ENCODE data around the gene TRPM2. TPM values are rescaled to one million over a fixed set of nuclear protein-coding genes. Genes with fewer than 3 reads are reported as not detected.

TRPM2 gene
- total RNA-seq, 1 experiment from 2014 or later, result 28.1 TPM

DNA sequence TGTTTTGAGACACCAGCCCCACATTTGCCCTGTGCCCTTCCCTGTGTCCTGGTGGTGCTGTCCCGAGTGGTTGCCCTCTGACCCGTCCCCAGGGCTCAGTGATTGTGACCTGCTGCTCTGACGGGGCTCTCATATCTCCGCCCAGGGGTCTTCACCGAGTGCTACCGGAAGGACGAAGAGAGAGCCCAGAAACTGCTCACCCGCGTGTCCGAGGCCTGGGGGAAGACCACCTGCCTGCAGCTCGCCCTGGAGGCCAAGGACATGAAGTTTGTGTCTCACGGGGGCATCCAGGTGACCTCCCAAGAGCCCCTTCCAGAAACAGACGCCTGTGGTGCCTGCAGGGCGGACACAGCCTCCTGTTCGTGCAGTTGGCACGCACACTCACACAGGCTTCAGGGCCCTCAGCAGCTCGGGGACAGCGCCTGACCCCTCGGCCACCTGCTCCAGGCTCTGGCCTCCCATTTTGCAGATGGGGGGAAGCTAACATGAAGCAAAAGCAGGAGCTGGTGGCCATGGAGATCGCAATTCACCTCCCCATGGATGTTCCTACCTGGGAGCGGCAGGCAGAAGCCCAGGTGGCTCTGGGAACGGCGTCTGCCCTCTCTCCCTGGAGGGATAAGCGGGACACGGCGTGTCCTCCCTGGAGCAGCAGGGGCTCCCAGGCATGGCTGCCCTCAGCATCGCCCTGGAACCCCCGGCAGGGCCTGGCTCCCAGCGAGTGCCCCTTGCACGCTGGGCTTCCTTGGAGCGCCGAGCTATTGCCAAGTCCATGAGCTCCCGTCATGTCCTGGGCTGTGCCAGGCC is 45.9 kb downstream of the TRPM2 start:
- no peak overlapping the region for H3K4me3 ChIP-seq (replicated peaks in 1 of 2; ENCODE audit: low read depth in 1 of 2, low read length in 2 of 2)
- no peak overlapping the region for H3K4me2 ChIP-seq (ENCODE audit: low read length)
- H3K9me3 ChIP-seq (ENCODE audit: control insufficient read depth in 1 of 2, insufficient read depth in 1 of 2, low read depth in 1 of 2, low read length in 2 of 2), result peaks cover 0 to 9% of the 10 kb centered on the region in 2 experiments; a peak in 1 of 4 replicates
- CTCF ChIA-PET, result no interaction called here
- TF ChIP-seq, protein P1, sequence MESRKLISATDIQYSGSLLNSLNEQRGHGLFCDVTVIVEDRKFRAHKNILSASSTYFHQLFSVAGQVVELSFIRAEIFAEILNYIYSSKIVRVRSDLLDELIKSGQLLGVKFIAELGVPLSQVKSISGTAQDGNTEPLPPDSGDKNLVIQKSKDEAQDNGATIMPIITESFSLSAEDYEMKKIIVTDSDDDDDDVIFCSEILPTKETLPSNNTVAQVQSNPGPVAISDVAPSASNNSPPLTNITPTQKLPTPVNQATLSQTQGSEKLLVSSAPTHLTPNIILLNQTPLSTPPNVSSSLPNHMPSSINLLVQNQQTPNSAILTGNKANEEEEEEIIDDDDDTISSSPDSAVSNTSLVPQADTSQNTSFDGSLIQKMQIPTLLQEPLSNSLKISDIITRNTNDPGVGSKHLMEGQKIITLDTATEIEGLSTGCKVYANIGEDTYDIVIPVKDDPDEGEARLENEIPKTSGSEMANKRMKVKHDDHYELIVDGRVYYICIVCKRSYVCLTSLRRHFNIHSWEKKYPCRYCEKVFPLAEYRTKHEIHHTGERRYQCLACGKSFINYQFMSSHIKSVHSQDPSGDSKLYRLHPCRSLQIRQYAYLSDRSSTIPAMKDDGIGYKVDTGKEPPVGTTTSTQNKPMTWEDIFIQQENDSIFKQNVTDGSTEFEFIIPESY (IDR thresholded peaks at IDR 0.05; ENCODE audit: extremely low read depth, insufficient replicate concordance, low read length), result no peak
- H3K9me2 ChIP-seq (ENCODE audit: insufficient read depth), result no peaks in the 10 kb centered on the region
- BruUV-seq (replicated peaks), result no TSS peak
- POLR2A ChIA-PET, result no interaction called here
- no peaks in the 10 kb centered on the region for H3K4me1 ChIP-seq (ENCODE audit: control insufficient read depth in 1 of 2, insufficient read depth in 2 of 2, low read length in 2 of 2)
- H3K9ac ChIP-seq (ENCODE audit: low read length), result no peak overlapping the region
- no peaks in the 10 kb centered on the region for H3K27me3 ChIP-seq (ENCODE audit: insufficient read depth, low read length)
- RAD21 ChIA-PET (ENCODE audit: low non-redundant PET in 1 of 2, low total read pairs in 2 of 2, uncharacterized antibody in 2 of 2, unreplicated experiment in 2 of 2), result no interaction called here
- ATAC-seq (no peak), DNase-seq (ENCODE audit: low read depth, low spot score) (no peak)
- no peaks in the 10 kb centered on the region for H4K20me1 ChIP-seq (ENCODE audit: insufficient read depth)
- intact Hi-C loops (cut with micrococcal nuclease), result no loop called here
- H3K36me3 ChIP-seq (ENCODE audit: control insufficient read depth in 1 of 2, insufficient read depth in 2 of 2, low read length in 2 of 2), result no peaks in the 10 kb centered on the region
- H2AFZ ChIP-seq (ENCODE audit: low read depth, low read length, poor library complexity, severe bottlenecking), result no peak overlapping the region
- H3K79me2 ChIP-seq (ENCODE audit: insufficient read depth, low read length), result no peaks in the 10 kb centered on the region
- H3K27ac ChIP-seq (ENCODE audit: low read depth, low read length), result no peak overlapping the region

GRCh38 chr21:44399955-44400790 is 46.8 kb downstream of the TRPM2 start:
- intact Hi-C loops (cut with micrococcal nuclease), result no loop called here
- H3K9me2 ChIP-seq (ENCODE audit: insufficient read depth), result no peaks in the 10 kb centered on the region
- no peak overlapping the region for H3K4me2 ChIP-seq (ENCODE audit: low read length)
- no peak overlapping the region for H3K4me3 ChIP-seq (replicated peaks in 1 of 2; ENCODE audit: low read depth in 1 of 2, low read length in 2 of 2)
- no peak for DNase-seq (ENCODE audit: low read depth, low spot score)
- no peak overlapping the region for H2AFZ ChIP-seq (ENCODE audit: low read depth, low read length, poor library complexity, severe bottlenecking)
- BruUV-seq (replicated peaks), result no TSS peak
- CTCF ChIA-PET, result no interaction called here
- ATAC-seq, result no peak
- H3K4me1 ChIP-seq (ENCODE audit: control insufficient read depth in 1 of 2, insufficient read depth in 2 of 2, low read length in 2 of 2), result no peaks in the 10 kb centered on the region
- no peak overlapping the region for H3K27ac ChIP-seq (ENCODE audit: low read depth, low read length)
- no peaks in the 10 kb centered on the region for H4K20me1 ChIP-seq (ENCODE audit: insufficient read depth)
- no peaks in the 10 kb centered on the region for H3K79me2 ChIP-seq (ENCODE audit: insufficient read depth, low read length)
- peaks cover 0 to 9% of the 10 kb centered on the region in 2 experiments; a peak in 1 of 4 replicates for H3K9me3 ChIP-seq (ENCODE audit: control insufficient read depth in 1 of 2, insufficient read depth in 1 of 2, low read depth in 1 of 2, low read length in 2 of 2)
- POLR2A ChIA-PET, result no interaction called here
- no peak overlapping the region for H3K9ac ChIP-seq (ENCODE audit: low read length)
- RAD21 ChIA-PET (ENCODE audit: low non-redundant PET in 1 of 2, low total read pairs in 2 of 2, uncharacterized antibody in 2 of 2, unreplicated experiment in 2 of 2), result no interaction called here
- H3K36me3 ChIP-seq (ENCODE audit: control insufficient read depth in 1 of 2, insufficient read depth in 2 of 2, low read length in 2 of 2), result no peaks in the 10 kb centered on the region
- no peaks in the 10 kb centered on the region for H3K27me3 ChIP-seq (ENCODE audit: insufficient read depth, low read length)
- TF ChIP-seq EZH2 (IDR thresholded peaks at IDR 0.05) (no peak), ELF1 (IDR thresholded peaks at IDR 0.05; ENCODE audit: borderline replicate concordance, low read depth) (no peak), ATF3 (IDR thresholded peaks at IDR 0.05) (no peak), RAD21 (IDR thresholded peaks at IDR 0.05; ENCODE audit: low read depth) (no peak), EZH2phosphoT487 (IDR thresholded peaks at IDR 0.05; ENCODE audit: borderline replicate concordance) (no peak), CEBPB (IDR thresholded peaks at IDR 0.05; ENCODE audit: low read depth) (no peak), FOSL1 (IDR thresholded peaks at IDR 0.05; ENCODE audit: low read depth) (no peak), CBX3 (IDR thresholded peaks at IDR 0.05; ENCODE audit: low read depth) (no peak), POLR2A (IDR thresholded peaks at IDR 0.05; ENCODE audit: borderline replicate concordance, extremely low read depth, insufficient read depth, insufficient read length) (no peak), SIN3A (IDR thresholded peaks at IDR 0.05; ENCODE audit: low read depth) (no peak)
- TF ChIP-seq, protein P2, sequence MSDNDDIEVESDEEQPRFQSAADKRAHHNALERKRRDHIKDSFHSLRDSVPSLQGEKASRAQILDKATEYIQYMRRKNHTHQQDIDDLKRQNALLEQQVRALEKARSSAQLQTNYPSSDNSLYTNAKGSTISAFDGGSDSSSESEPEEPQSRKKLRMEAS (IDR thresholded peaks at IDR 0.05), result no peak
- TF ChIP-seq, protein P3, sequence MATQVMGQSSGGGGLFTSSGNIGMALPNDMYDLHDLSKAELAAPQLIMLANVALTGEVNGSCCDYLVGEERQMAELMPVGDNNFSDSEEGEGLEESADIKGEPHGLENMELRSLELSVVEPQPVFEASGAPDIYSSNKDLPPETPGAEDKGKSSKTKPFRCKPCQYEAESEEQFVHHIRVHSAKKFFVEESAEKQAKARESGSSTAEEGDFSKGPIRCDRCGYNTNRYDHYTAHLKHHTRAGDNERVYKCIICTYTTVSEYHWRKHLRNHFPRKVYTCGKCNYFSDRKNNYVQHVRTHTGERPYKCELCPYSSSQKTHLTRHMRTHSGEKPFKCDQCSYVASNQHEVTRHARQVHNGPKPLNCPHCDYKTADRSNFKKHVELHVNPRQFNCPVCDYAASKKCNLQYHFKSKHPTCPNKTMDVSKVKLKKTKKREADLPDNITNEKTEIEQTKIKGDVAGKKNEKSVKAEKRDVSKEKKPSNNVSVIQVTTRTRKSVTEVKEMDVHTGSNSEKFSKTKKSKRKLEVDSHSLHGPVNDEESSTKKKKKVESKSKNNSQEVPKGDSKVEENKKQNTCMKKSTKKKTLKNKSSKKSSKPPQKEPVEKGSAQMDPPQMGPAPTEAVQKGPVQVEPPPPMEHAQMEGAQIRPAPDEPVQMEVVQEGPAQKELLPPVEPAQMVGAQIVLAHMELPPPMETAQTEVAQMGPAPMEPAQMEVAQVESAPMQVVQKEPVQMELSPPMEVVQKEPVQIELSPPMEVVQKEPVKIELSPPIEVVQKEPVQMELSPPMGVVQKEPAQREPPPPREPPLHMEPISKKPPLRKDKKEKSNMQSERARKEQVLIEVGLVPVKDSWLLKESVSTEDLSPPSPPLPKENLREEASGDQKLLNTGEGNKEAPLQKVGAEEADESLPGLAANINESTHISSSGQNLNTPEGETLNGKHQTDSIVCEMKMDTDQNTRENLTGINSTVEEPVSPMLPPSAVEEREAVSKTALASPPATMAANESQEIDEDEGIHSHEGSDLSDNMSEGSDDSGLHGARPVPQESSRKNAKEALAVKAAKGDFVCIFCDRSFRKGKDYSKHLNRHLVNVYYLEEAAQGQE (IDR thresholded peaks at IDR 0.05; ENCODE audit: low read depth), result no peak
